ENCODE results near the gene SCGB1A1.

DNA sequence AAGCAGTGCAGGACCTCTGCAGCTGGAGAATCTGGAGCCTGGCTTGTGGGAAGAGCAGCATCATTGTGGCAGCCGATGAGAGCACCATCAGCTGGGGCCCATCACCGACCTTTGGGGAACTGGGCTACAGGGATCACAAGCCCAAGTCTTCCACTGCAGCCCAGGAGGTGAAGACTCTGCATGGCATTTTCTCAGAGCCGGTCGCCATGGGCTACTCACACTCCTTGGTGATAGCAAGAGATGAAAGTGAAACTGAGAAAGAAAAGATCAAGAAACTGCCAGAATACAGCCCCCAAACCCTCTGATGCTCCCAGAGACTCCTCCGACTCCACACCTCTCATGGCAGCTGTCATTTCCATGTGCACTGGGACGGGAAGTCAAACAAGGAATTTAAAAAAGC, 46.0 kb upstream of the SCGB1A1 start:
- TF ChIP-seq POLR2A (IDR thresholded peaks at IDR 0.05) = no peak
- TF ChIP-seq, protein P1, sequence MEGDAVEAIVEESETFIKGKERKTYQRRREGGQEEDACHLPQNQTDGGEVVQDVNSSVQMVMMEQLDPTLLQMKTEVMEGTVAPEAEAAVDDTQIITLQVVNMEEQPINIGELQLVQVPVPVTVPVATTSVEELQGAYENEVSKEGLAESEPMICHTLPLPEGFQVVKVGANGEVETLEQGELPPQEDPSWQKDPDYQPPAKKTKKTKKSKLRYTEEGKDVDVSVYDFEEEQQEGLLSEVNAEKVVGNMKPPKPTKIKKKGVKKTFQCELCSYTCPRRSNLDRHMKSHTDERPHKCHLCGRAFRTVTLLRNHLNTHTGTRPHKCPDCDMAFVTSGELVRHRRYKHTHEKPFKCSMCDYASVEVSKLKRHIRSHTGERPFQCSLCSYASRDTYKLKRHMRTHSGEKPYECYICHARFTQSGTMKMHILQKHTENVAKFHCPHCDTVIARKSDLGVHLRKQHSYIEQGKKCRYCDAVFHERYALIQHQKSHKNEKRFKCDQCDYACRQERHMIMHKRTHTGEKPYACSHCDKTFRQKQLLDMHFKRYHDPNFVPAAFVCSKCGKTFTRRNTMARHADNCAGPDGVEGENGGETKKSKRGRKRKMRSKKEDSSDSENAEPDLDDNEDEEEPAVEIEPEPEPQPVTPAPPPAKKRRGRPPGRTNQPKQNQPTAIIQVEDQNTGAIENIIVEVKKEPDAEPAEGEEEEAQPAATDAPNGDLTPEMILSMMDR (IDR thresholded peaks at IDR 0.05) = no peak
